ENCODE results near the gene TXNRD2.

- TF ChIP-seq CTCF (conservative IDR thresholded peaks at IDR 0.05; ENCODE audit: low read depth, low read length): no peak
- TF ChIP-seq USF2 (IDR thresholded peaks at IDR 0.05; ENCODE audit: low read depth, low read length): no peak
- no peak for TF ChIP-seq MAFK (IDR thresholded peaks at IDR 0.05; ENCODE audit: low read depth, low read length)
Measured at GRCh38 chr22:19878461-19879245, 63.0 kb downstream of the TXNRD2 start.

Measured in IMR-90 (cell line).